ENCODE data around the gene DPY30. TPM values are rescaled to one million over a fixed set of nuclear protein-coding genes. Genes with fewer than 3 reads are reported as not detected.

Gene DPY30
- total and polyA plus RNA-seq, 2 of the 4 experiments (the other 2 are of a cell fraction): 65.2 to 85.2 TPM

DNA sequence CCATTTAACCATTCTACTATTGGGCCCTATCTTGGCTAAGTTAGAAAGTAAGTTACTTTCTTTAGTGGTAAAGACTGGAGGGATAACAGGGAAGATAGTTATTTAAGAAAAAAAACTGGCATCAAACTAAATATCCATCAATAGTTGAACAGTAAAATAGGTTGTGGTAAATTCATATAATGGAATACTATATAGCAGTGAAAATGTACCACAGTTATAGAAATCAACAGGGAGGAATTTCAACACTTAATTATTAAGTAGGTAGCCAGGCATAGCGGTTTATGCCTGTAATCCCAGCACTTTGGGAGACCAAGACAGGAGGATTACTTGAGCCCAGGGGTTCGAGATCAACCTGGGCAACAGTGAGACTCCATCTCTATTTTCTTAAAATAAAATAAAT, 20.7 kb upstream of the DPY30 start:
- POLR2A ChIA-PET (ENCODE audit: unreplicated experiment): no interaction called here
- ATAC-seq (ENCODE audit: low read depth) (no peak), DNase-seq (no peak)
- H2AK5ac ChIP-seq (ENCODE audit: low read depth, low read length): no peak overlapping the region
- H2AK9ac ChIP-seq (replicated peaks; ENCODE audit: low read depth, low read length, poor library complexity): no peak overlapping the region
- H4K8ac ChIP-seq (ENCODE audit: low read depth in 2 of 2, low read length in 2 of 2): no peak overlapping the region
- H2BK15ac ChIP-seq (ENCODE audit: low read depth, low read length): no peak overlapping the region
- no peak overlapping the region for H3K14ac ChIP-seq (replicated peaks; ENCODE audit: low read depth, low read length)
- TF ChIP-seq MAFK (IDR thresholded peaks at IDR 0.05; ENCODE audit: low read depth, low read length) (no peak), SMC3 (IDR thresholded peaks at IDR 0.05; ENCODE audit: low read depth, low read length) (no peak), BHLHE40 (IDR thresholded peaks at IDR 0.05; ENCODE audit: low read depth, low read length) (no peak), RCOR1 (IDR thresholded peaks at IDR 0.05; ENCODE audit: insufficient replicate concordance, low read length) (no peak), NFE2L2 (IDR thresholded peaks at IDR 0.05; ENCODE audit: low read depth, low read length) (no peak), CTCF (conservative IDR thresholded peaks at IDR 0.05; ENCODE audit: low read depth, low read length) (no peak), MAZ (IDR thresholded peaks at IDR 0.05; ENCODE audit: borderline replicate concordance, low read depth, low read length) (no peak), RAD21 (IDR thresholded peaks at IDR 0.05; ENCODE audit: low read length) (no peak), RFX5 (IDR thresholded peaks at IDR 0.05; ENCODE audit: low read depth, low read length) (no peak), FOS (IDR thresholded peaks at IDR 0.05; ENCODE audit: low read depth, low read length) (no peak), ELK1 (IDR thresholded peaks at IDR 0.05; ENCODE audit: borderline replicate concordance, low read depth, low read length) (no peak), CEBPB (IDR thresholded peaks at IDR 0.05; ENCODE audit: low read depth, low read length) (no peak), CHD1 (IDR thresholded peaks at IDR 0.05; ENCODE audit: low read depth, low read length) (no peak), MXI1 (IDR thresholded peaks at IDR 0.05; ENCODE audit: borderline replicate concordance, low read depth, low read length) (no peak), POLR2A (IDR thresholded peaks at IDR 0.05; ENCODE audit: low read depth, low read length) (no peak)
- TF ChIP-seq, protein P1, sequence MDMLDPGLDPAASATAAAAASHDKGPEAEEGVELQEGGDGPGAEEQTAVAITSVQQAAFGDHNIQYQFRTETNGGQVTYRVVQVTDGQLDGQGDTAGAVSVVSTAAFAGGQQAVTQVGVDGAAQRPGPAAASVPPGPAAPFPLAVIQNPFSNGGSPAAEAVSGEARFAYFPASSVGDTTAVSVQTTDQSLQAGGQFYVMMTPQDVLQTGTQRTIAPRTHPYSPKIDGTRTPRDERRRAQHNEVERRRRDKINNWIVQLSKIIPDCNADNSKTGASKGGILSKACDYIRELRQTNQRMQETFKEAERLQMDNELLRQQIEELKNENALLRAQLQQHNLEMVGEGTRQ (IDR thresholded peaks at IDR 0.05; ENCODE audit: low read depth, low read length): no peak
- peaks cover 2% of the 10 kb centered on the region; the same call in 1 of the 2 replicates for H3K4me1 ChIP-seq (ENCODE audit: control insufficient read depth, insufficient read depth, low read length)
- dilution Hi-C loops (cut with HindIII; ENCODE audit: low sequenced_read_pairs, unreplicated experiment) (no loop called here), in situ Hi-C loops (cut with MboI; ENCODE audit: low sequenced_read_pairs) (no loop called here), intact Hi-C loops (cut with micrococcal nuclease) (no loop called here)
- no peak overlapping the region for H3K4me3 ChIP-seq (ENCODE audit: insufficient read depth, low read depth, low read length)
- H2BK20ac ChIP-seq (ENCODE audit: low read depth, low read length): no peak overlapping the region
- H3K36me3 ChIP-seq (ENCODE audit: control insufficient read depth, insufficient read depth, low read length): no peaks in the 10 kb centered on the region
- peaks cover 0 to 9% of the 10 kb centered on the region in 2 experiments; a peak in 2 of 4 replicates for H3K79me1 ChIP-seq (ENCODE audit: low read depth in 1 of 2, low read length in 2 of 2)
- H3K27ac ChIP-seq (ENCODE audit: insufficient read depth, low read length): no peak overlapping the region
- H4K5ac ChIP-seq (ENCODE audit: low read depth, low read length): no peak overlapping the region
- H3K9ac ChIP-seq (ENCODE audit: low read depth, low read length): no peak overlapping the region
- CTCF ChIA-PET: no interaction called here
- H3K18ac ChIP-seq (ENCODE audit: low read depth, low read length): no peak overlapping the region
- no peaks in the 10 kb centered on the region; the same call in 1 of the 2 replicates for H3K9me3 ChIP-seq (ENCODE audit: control insufficient read depth, insufficient read depth, low read length)
- H4K91ac ChIP-seq (ENCODE audit: insufficient read depth, low read depth, low read length): no peak overlapping the region
- WGBS, 2 experiments (ENCODE audit: extremely low coverage in 2 of 2, insufficient read length in 1 of 2): no CpG with 5 or more reads among the region's 2 CpGs
- no peak overlapping the region for H2BK5ac ChIP-seq (ENCODE audit: low read depth, low read length, poor library complexity, severe bottlenecking)
- H3K27me3 ChIP-seq (ENCODE audit: control insufficient read depth, insufficient read depth, low read length): no peaks in the 10 kb centered on the region
- H2AFZ ChIP-seq (replicated peaks; ENCODE audit: low read length, poor library complexity): no peak overlapping the region
- no peak overlapping the region for H3K4ac ChIP-seq (ENCODE audit: low read depth, low read length)
- no peaks in the 10 kb centered on the region for H4K20me1 ChIP-seq (ENCODE audit: insufficient read depth, low read length)
- H3K56ac ChIP-seq (ENCODE audit: extremely low read depth, insufficient read depth, low read length): no peak overlapping the region
- H3K9me1 ChIP-seq (ENCODE audit: insufficient read depth, low read length): no peaks in the 10 kb centered on the region
- BruUV-seq (replicated peaks): no TSS peak
- no peak overlapping the region for H2BK120ac ChIP-seq (ENCODE audit: low read depth, low read length)
- H3K4me2 ChIP-seq (ENCODE audit: low read depth, low read length): no peak overlapping the region
- no peak overlapping the region for H3K23ac ChIP-seq (ENCODE audit: low read depth, low read length)
